Stimulated activated naive CD8-positive, alpha-beta T cell treated with anti-CD3 and anti-CD28 coated beads, Interleukin-15, amount 100 ng/mL, for 72 hours (primary cell): ENCODE measurements around the gene LRRN2.
"Not testable (repeated sequence)": the region's sequence is repeated elsewhere in the genome, so short reads cannot be mapped to it uniquely, and the experiment has no call there.

Experiments used
- ATAC-seq: fragments of 150-1000 bp; cut with Tn5 transposase; 2 replicates; pipeline ENCODE4 v1.10.0; 2021; ENCODE audit warnings: mild to moderate bottlenecking, moderate library complexity
- DNase-seq, 2 donors: peaks; one replicate each; pipeline ENCODE4 v3.0.0; 2021 to 2022
- H3K27ac Mint-ChIP-seq, 2 donors: one replicate each; pipeline ENCODE4 v1.8.0; 2022; ENCODE audit warnings: mild to moderate bottlenecking in 2 of 2, mixed read lengths in 2 of 2, moderate library complexity in 2 of 2
- H3K27me3 Mint-ChIP-seq: one replicate; pipeline ENCODE4 v1.8.0; 2022; ENCODE audit warnings: mixed read lengths
- H3K4me1 Mint-ChIP-seq: one replicate; pipeline ENCODE4 v1.8.0; 2022; ENCODE audit warnings: mild to moderate bottlenecking, mixed read lengths
- H3K4me3 Mint-ChIP-seq, 2 donors: one replicate each; pipeline ENCODE4 v1.8.0; 2022; ENCODE audit warnings: mild to moderate bottlenecking in 2 of 2, mixed read lengths in 2 of 2, moderate library complexity in 1 of 2
- H3K9me3 Mint-ChIP-seq, 2 donors: one replicate each; pipeline ENCODE4 v1.8.0; 2022; ENCODE audit warnings: mixed read lengths in 2 of 2

Gene LRRN2

GRCh38 chr1:204645251-204645650 is 40.3 kb downstream of the LRRN2 start:
- Mint-ChIP-seq H3K4me3 (no peak overlapping the region), H3K27ac (no peak overlapping the region), H3K27me3 (peaks cover 20% of the 10 kb centered on the region), H3K4me1 (peaks cover 10% of the 10 kb centered on the region), H3K9me3 (no peaks in the 10 kb centered on the region)
- ATAC-seq: no peak
- no peak for DNase-seq

- Mint-ChIP-seq H3K4me3 (no peak overlapping the region), H3K9me3 (no peaks in the 10 kb centered on the region), H3K4me1 (peaks cover 10% of the 10 kb centered on the region), H3K27me3 (peaks cover 19% of the 10 kb centered on the region), H3K27ac (no peak overlapping the region)
- no peak for DNase-seq
- ATAC-seq: no peak
Observed at GRCh38 chr1:204643503-204643902, 42.0 kb downstream of the LRRN2 start.

GRCh38 chr1:204641936-204642335 is 43.6 kb downstream of the LRRN2 start:
- ATAC-seq (no peak), DNase-seq (no peak)
- no peak overlapping the region for H3K27ac Mint-ChIP-seq
- H3K4me3 Mint-ChIP-seq: no peak overlapping the region
- peaks cover 19% of the 10 kb centered on the region for H3K27me3 Mint-ChIP-seq
- no peaks in the 10 kb centered on the region for H3K9me3 Mint-ChIP-seq
- H3K4me1 Mint-ChIP-seq: peaks cover 2% of the 10 kb centered on the region

DNA sequence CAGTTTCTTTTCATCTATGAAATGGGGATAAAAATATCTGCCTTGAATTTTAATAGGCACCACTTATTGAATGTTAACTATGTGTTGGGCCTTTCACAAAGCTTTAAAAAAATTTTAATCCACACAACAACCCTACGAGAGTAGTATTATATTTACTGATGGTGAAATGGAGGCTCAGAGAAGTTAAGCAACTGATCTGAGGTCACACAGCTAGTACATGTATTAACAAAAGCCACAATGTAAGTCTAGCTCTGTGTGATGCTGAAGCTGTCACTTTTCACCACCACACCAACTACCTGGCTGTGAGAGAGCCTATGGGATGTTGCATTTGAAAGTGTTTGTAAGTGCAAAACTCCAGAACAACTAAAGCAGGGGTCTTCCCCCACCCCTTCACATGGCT is 44.1 kb downstream of the LRRN2 start:
- Mint-ChIP-seq H3K4me3 (no peak overlapping the region), H3K27ac (no peak overlapping the region), H3K27me3 (peaks cover 19% of the 10 kb centered on the region), H3K4me1 (no peaks in the 10 kb centered on the region), H3K9me3 (no peaks in the 10 kb centered on the region)
- DNase-seq (no peak), ATAC-seq (no peak)

DNA sequence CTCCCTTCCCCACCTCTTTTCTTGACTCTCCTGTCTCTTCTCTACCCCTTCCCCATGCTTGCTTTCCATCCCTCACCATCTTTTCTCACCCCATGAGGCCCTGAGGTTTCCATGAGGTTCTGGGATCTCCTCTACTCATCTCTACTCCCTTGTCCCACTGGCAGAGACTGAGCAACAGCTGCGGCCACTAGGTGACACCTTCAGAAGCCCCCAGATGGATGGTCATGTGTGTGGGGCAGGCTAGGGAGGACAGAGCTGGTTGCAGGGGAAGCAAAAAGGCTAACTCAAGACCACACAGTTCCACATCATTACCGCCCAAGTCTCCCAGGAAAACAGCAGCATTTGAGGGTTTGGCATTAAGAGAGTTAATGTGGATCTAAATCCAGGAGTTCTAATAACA is 45.0 kb downstream of the LRRN2 start:
- Mint-ChIP-seq H3K4me3 (no peak overlapping the region), H3K27me3 (peaks cover 10% of the 10 kb centered on the region), H3K27ac (no peak overlapping the region), H3K4me1 (no peaks in the 10 kb centered on the region), H3K9me3 (no peaks in the 10 kb centered on the region)
- ATAC-seq: no peak
- no peak for DNase-seq

DNA sequence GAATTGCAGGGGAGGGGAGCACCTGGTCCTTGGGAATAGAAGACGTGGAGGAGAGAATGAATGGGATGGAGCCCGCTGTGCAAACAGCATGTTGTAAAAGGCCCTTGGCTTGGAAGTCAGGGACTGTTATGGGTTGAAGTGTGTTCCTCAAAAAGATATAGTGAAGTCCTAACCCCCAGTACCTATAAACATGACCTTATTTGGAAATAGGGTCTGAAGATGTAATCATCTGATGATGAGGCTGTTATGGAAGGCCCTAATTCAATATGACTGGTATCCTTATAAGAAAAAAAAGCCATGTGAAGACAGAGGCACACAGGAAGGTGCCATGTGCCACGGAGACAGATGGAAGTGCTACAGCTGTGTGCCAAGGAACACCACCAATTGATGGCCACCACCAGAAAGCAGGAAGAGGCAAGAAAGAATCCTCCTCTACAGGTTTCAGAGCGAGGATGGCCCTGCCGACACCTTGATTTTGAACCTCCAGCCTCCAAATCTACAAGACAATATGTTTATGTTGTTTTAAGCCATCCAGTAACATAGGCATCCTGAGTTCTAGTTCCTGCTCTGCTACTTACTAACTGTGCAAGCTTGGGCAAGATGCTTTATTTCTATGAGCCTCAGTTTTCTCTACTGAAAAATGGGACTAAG is 51.2 kb downstream of the LRRN2 start:
- Mint-ChIP-seq H3K27ac (no peak overlapping the region), H3K9me3 (peaks cover 0 to 4% of the 10 kb centered on the region in 2 donors), H3K4me3 (no peak overlapping the region), H3K4me1 (no peaks in the 10 kb centered on the region), H3K27me3 (peaks cover 35% of the 10 kb centered on the region)
- DNase-seq: no peak
- ATAC-seq: no peak

DNA sequence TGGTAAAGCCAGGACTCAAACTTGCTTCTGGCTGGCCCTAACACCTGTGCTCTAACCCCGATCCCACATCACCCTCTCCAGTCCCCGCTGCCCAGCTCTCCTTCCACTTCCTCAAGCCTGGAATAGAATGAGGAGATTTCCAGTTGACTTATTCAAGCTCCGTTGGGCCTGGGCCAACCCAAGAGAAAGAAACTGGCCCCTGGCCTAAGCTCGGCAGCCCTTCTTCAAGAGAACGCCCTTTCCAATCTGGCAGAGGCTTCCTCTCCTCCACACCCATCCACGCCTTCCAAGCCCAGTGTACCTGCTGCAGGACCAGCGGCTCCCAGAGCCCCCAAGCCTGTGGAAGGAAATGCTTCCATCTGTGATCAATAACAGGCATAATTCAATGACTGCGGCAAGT is 51.9 kb downstream of the LRRN2 start:
- Mint-ChIP-seq H3K27me3 (peaks cover 35% of the 10 kb centered on the region), H3K27ac (no peak overlapping the region), H3K9me3 (peaks cover 0 to 6% of the 10 kb centered on the region in 2 donors), H3K4me1 (no peaks in the 10 kb centered on the region), H3K4me3 (no peak overlapping the region)
- DNase-seq: no peak
- no peak for ATAC-seq

DNA sequence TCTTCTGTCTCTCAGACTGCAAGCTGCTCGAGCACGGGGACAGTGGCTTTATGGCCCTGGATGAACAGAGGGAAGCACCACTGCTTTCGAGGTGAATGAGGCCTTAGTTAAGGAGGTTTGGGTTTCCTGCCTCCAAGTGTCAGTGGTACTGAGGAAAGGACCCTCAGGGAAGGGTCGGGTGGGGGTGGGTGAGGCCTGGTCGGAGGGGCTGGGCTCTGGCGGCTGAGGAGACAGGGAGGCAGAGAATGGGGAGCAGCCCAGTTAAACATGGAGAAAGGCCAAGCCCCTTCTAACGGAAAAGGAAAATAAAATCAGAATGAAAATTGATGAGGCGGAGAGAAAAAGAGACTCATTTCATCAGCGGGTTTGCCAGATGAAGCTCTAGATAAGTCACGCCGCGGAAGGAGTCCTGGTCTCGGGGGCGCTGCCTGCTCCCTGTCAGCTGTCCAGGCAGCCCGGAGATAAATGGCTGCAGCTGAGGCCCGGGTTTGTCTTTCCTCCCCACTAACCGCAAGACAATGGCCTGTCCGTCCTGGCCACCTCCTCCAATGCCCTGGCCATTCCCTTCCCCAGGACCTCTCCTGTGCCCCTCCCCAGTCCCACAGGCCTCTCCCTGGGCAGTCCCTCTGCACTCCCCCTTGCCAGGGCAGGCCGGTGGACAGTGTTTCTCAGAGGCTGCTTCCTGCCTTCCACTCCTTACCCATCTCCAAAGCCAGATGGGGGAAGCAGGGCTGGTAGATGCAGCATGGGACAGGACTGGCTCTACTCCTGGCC is 55.2 kb downstream of the LRRN2 start:
- no peak for DNase-seq
- H3K27me3 Mint-ChIP-seq: peaks cover 35% of the 10 kb centered on the region
- no peak for ATAC-seq
- H3K4me1 Mint-ChIP-seq: no peaks in the 10 kb centered on the region
- peaks cover 0 to 6% of the 10 kb centered on the region in 2 donors for H3K9me3 Mint-ChIP-seq
- no peak overlapping the region for H3K4me3 Mint-ChIP-seq
- H3K27ac Mint-ChIP-seq: peak overlapping the region in 1 of 2 donors; percentile 5

DNA sequence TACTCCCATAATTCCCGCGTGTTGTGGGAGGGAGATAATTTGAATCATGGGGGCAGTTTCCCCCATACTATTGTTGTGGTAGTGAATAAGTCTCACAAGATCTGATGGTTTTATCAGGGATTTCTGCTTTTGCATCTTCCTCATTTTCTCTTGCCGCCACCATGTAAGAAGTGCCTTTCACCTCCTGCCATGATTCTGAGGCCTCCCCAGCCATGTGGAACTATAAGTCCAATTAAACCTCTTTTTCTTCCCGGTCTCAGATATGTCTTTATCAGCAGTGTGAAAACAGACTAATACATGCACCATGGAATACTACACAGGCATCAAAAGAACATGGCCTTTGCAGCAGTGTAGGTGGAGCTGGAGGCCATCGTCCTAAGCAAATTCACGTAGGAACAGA is 56.1 kb downstream of the LRRN2 start:
- not testable (repeated sequence) for H3K4me3 Mint-ChIP-seq, H3K9me3 Mint-ChIP-seq, H3K4me1 Mint-ChIP-seq, H3K27ac Mint-ChIP-seq, ATAC-seq, DNase-seq
- H3K27me3 Mint-ChIP-seq: peaks cover 35% of the 10 kb centered on the region

GRCh38 chr1:204628868-204629267 is 56.7 kb downstream of the LRRN2 start:
- Mint-ChIP-seq H3K27ac (no peak overlapping the region), H3K4me3 (no peak overlapping the region), H3K27me3 (peaks cover 32% of the 10 kb centered on the region), H3K9me3 (peaks cover 0 to 6% of the 10 kb centered on the region in 2 donors), H3K4me1 (no peaks in the 10 kb centered on the region)
- ATAC-seq (no peak), DNase-seq (no peak)

DNA sequence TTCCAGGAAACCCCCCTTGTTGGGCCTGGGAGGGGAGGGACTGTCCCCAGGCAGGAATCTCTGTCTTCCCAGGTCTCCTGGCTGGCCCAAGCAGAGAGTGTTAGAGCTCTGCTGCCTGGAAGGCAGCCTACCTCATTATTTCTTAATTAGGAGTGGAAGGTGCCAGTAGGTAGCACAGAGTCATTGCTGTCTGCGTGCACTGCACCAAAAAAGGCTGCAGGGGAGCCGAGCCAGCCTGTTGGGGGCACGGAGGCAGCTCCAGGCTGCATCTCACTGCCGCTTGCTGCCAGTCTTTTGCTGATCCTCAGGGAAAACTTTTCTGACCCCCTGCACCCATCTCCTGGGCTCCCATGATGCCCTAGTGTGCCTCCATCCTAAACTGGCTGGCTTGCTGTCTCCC is 58.1 kb downstream of the LRRN2 start:
- no peak for ATAC-seq
- H3K27me3 Mint-ChIP-seq: peaks cover 28% of the 10 kb centered on the region
- H3K4me1 Mint-ChIP-seq: no peaks in the 10 kb centered on the region
- peak overlapping the region in 1 of 2 donors; percentile 49 for H3K27ac Mint-ChIP-seq
- peaks cover 0 to 6% of the 10 kb centered on the region in 2 donors for H3K9me3 Mint-ChIP-seq
- no peak for DNase-seq
- H3K4me3 Mint-ChIP-seq: no peak overlapping the region

DNA sequence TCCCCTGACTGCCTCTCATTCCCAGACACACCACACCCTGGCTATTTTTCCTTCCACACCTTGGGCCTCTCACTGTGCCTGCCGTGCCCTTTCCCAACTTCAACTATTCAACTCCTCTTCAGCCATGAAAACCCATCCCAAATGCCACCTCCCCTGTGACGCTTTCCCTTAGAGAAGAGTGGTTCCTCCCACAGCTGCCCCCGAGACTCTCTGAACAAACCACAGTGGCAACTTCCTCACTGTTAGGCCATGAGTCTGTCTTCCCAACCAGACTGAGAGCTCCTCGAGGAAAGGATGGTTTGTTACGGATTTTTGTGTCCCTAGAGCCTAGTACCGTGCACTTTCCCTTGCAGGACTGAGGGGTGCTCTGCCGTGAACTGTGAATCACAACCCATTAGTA is 59.2 kb downstream of the LRRN2 start:
- Mint-ChIP-seq H3K9me3 (peaks cover 0 to 6% of the 10 kb centered on the region in 2 donors), H3K4me3 (no peak overlapping the region), H3K27ac (peak overlapping the region in 1 of 2 donors; percentile 6), H3K4me1 (no peaks in the 10 kb centered on the region), H3K27me3 (peaks cover 20% of the 10 kb centered on the region)
- DNase-seq (no peak), ATAC-seq (no peak)

DNA sequence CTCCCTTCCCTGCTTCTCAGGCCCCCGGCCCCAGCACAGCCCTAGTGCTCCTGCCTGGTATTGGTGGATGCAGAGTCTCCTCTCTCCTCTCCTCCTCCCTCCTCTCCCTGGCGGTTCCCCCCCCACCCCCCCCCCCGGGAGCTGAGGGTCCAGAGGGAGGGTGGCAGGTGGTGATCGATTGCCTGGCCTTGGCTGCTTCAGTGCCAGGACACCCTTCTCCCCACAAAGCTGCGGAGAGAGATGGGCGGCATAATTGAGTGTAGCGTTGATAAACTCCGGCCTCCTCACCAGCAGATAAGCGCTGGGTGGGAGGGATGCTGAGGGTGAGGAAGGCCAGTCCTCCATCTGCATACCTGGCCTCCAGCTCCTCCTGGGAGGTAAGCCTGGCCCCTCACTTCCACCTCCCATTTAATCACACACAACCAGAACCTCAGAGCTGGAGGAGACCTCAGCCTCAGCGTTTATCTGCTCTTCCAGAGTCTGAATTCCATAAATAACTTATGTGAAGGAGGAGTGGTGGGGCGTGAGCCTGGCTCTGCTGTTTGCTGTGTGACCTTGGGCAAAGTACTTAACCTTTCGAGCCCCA is 60.8 kb downstream of the LRRN2 start:
- Mint-ChIP-seq H3K4me1 (no peaks in the 10 kb centered on the region), H3K27ac (no peak overlapping the region), H3K4me3 (no peak overlapping the region), H3K9me3 (peaks cover 0 to 6% of the 10 kb centered on the region in 2 donors), H3K27me3 (peaks cover 3% of the 10 kb centered on the region)
- no peak for DNase-seq
- ATAC-seq: no peak

DNA sequence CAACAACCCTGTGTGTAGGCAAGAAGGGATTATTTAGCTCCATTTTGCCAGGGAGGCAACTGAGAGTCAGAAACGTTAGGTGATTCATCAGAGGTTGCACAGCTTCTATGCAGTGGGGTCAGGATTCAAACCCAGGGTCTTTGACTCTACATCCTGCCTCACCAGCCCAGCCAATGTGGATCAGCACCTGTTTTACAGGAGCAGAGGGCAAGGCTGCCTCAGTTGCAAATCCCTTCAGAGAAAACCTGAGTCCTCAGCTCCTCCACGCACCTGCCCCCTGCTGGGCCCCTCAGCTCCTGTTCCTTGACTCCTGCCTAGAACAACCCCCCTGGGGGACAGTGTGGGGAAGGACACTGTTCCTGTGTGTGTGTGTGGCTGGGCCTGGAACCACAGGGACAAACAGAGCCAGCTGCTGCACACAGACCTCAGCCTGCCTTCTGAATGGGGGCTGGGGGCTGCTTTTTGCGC is 61.6 kb downstream of the LRRN2 start:
- ATAC-seq (peak; percentile 64), DNase-seq (peak in 1 of 2 donors; percentile 23)
- Mint-ChIP-seq H3K9me3 (no peaks in the 10 kb centered on the region), H3K27me3 (no peaks in the 10 kb centered on the region), H3K27ac (peak overlapping the region in 1 of 2 donors; percentile 38), H3K4me3 (no peak overlapping the region), H3K4me1 (no peaks in the 10 kb centered on the region)

- ATAC-seq (no peak), DNase-seq (no peak)
- no peaks in the 10 kb centered on the region for H3K9me3 Mint-ChIP-seq
- peak overlapping the region in 1 of 2 donors; percentile 38 for H3K27ac Mint-ChIP-seq
- H3K4me1 Mint-ChIP-seq: no peaks in the 10 kb centered on the region
- H3K4me3 Mint-ChIP-seq: no peak overlapping the region
- H3K27me3 Mint-ChIP-seq: no peaks in the 10 kb centered on the region
Observed at GRCh38 chr1:204623365-204623893, 62.1 kb downstream of the LRRN2 start.

DNA sequence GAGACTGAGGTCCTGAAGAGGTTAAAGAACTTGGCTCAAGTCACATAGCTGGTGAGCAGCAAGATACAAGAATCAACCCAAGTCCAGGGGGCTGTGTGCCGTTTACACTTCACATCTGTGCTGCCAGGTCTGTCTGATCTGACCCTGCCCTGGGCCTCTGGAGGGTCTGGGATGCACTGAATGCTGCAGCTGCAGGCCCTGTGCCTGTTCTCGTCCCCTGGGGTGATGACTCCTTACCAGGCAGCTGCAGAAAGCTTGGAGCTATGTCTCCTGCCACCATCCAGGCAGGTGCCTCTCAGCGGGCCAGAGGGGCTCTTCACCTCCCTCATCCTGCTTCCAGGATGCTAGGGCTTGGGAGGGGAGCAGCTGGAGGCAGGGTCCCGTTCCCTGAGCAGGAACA is 63.5 kb downstream of the LRRN2 start:
- no peak for ATAC-seq
- H3K27me3 Mint-ChIP-seq: no peaks in the 10 kb centered on the region
- no peak overlapping the region for H3K4me3 Mint-ChIP-seq
- no peak for DNase-seq
- H3K27ac Mint-ChIP-seq: no peak overlapping the region
- H3K9me3 Mint-ChIP-seq: no peaks in the 10 kb centered on the region
- no peaks in the 10 kb centered on the region for H3K4me1 Mint-ChIP-seq
